GM12878 (cell line): ENCODE measurements around the gene PIGU. TPM values are rescaled to one million over a fixed set of nuclear protein-coding genes. Genes with fewer than 3 reads are reported as not detected.

Source experiments
- ATAC-seq: fragments of 200-7000 bp; cut with Tn5 transposase; 3 replicates; pipeline ENCODE4 v1.9.1; 2020; ENCODE audit warnings: mild to moderate bottlenecking, moderate library complexity
- BruUV-seq: library from RNA; stranded (reverse); fragments of 400-500 nt; replicated peaks from 2 replicates; lab custom pipeline; 2021; lab: Mats Ljungman, UMichigan
- CTCF ChIA-PET: fragments of 300-600 bp; sonication (Branson Sonifier 250); formaldehyde crosslinking; extraction: SDS; loops from one replicate; lab custom pipeline; 2021; ENCODE audit warnings: inconsistent platforms; lab: Yijun Ruan, JAX
- POLR2A ChIA-PET: fragments of 350-600 bp; formaldehyde crosslinking; extraction: SDS; loops from one replicate; lab custom pipeline; 2021; ENCODE audit warnings: inconsistent platforms; lab: Charles Lee
- RAD21 ChIA-PET: fragments of 300-600 bp; sonication (Branson Sonifier 250); formaldehyde crosslinking; loops from one replicate; lab custom pipeline; 2023; ENCODE audit warnings: antibody characterized with exemption; ENCODE audit not compliant: unreplicated experiment; lab: Charles Lee
- SMC1A ChIA-PET: fragments of 300-600 bp; sonication (Branson Sonifier 250); formaldehyde crosslinking; loops from one replicate; lab custom pipeline; 2023; ENCODE audit not compliant: unreplicated experiment, uncharacterized antibody; lab: Charles Lee
- DNase-seq: peaks from one replicate; pipeline ENCODE4 v3.0.0-alpha.2; 2011; ENCODE audit warnings: low read depth, low spot score
- FAIRE-seq: peaks from 3 replicates; lab custom pipeline; 2011; peaks lifted over from hg19 to GRCh38; lab: Jason Lieb, UNC
- H2AFZ ChIP-seq: 2 replicates; pipeline ENCODE4 v1.6.0; 2011; ENCODE audit warnings: low read depth, low read length, control low read depth; ENCODE audit not compliant: control insufficient read depth
- H3K27ac ChIP-seq: 2 replicates; pipeline ENCODE4 v1.5.1; 2011; ENCODE audit warnings: control low read depth; ENCODE audit not compliant: control insufficient read depth, insufficient read depth
- H3K27me3 ChIP-seq, 2 experiments: replicated peaks in 1 of 2; 2 replicates each; pipeline versions ENCODE4 v1.6.0 to v1.6.1; 2011; ENCODE audit warnings: low read length in 1 of 2; ENCODE audit not compliant: control insufficient read depth in 2 of 2, insufficient read depth in 2 of 2
- H3K36me3 ChIP-seq, 2 experiments: 2 replicates each; pipeline ENCODE4 v1.5.1; 2011; ENCODE audit warnings: low read length in 1 of 2; ENCODE audit not compliant: control insufficient read depth in 2 of 2, insufficient read depth in 2 of 2
- H3K4me1 ChIP-seq: 2 replicates; pipeline ENCODE4 v1.6.1; 2011; ENCODE audit warnings: mild to moderate bottlenecking, low read length, moderate library complexity, mixed read lengths; ENCODE audit not compliant: control insufficient read depth, insufficient read depth
- H3K4me2 ChIP-seq: 2 replicates; pipeline ENCODE4 v1.6.0; 2011; ENCODE audit warnings: control low read depth; ENCODE audit not compliant: control insufficient read depth, insufficient read depth
- H3K4me3 ChIP-seq: fragments of 200-600 bp; sonication (generic); 2 replicates; pipeline ENCODE4 v1.5.1; 2016
- H3K79me2 ChIP-seq: 2 replicates; pipeline ENCODE4 v1.6.0; 2011; ENCODE audit warnings: low read length; ENCODE audit not compliant: control insufficient read depth, insufficient read depth
- H3K9ac ChIP-seq: 2 replicates; pipeline ENCODE4 v1.8.0; 2011; ENCODE audit warnings: low read length, control low read depth, mixed read lengths; ENCODE audit not compliant: control insufficient read depth, insufficient read depth
- H3K9me3 ChIP-seq: replicated peaks from 3 replicates; pipeline ENCODE4 v1.5.1; 2011; ENCODE audit warnings: mild to moderate bottlenecking, low read length; ENCODE audit not compliant: control insufficient read depth, insufficient read depth
- H4K20me1 ChIP-seq: 2 replicates; pipeline ENCODE4 v1.6.0; 2011; ENCODE audit not compliant: control insufficient read depth, insufficient read depth
- CBX5 ChIP-seq: sonication (generic); IDR thresholded peaks from 2 replicates; pipeline ENCODE4 v1.6.1; 2016; ENCODE audit warnings: low read depth, moderate library complexity, mild to moderate bottlenecking, inconsistent platforms
- GABPA ChIP-seq: IDR thresholded peaks from 2 replicates; pipeline ENCODE4 v1.6.1; 2014; ENCODE audit warnings: antibody characterized with exemption, low read depth, mild to moderate bottlenecking, inconsistent platforms
- KAT2A ChIP-seq: conservative IDR thresholded peaks from 2 replicates; pipeline ENCODE4 v1.6.1; 2011; ENCODE audit warnings: low read depth, low read length; ENCODE audit not compliant: control insufficient read depth
- KLF5 ChIP-seq: fragments of 450-650 bp; IDR thresholded peaks from 2 replicates; pipeline ENCODE4 v1.6.1; 2014; ENCODE audit warnings: mild to moderate bottlenecking; ENCODE audit not compliant: partially characterized antibody
- MEF2A ChIP-seq: IDR thresholded peaks from 2 replicates; pipeline ENCODE4 v1.6.1; 2011; ENCODE audit warnings: low read depth, mild to moderate bottlenecking, low read length, moderate library complexity; ENCODE audit not compliant: insufficient read depth
- NBN ChIP-seq: fragments of 450-650 bp; IDR thresholded peaks from 2 replicates; pipeline ENCODE4 v1.6.1; 2016
- NFYA ChIP-seq: IDR thresholded peaks from 2 replicates; pipeline ENCODE4 v1.6.1; 2011; ENCODE audit warnings: low read depth, mild to moderate bottlenecking, low read length, improper control_type of control experiment, borderline replicate concordance
- POLR2A ChIP-seq: IDR thresholded peaks from 2 replicates; pipeline ENCODE4 v1.6.1; 2011; ENCODE audit warnings: low read depth, mild to moderate bottlenecking, low read length
- SP1 ChIP-seq: IDR thresholded peaks from one replicate; pipeline ENCODE4 v1.6.1; 2011; ENCODE audit warnings: low read depth, low read length
- WRNIP1 ChIP-seq: IDR thresholded peaks from 2 replicates; pipeline ENCODE4 v1.6.1; 2011; ENCODE audit warnings: low read depth, low read length, improper control_type of control experiment, borderline replicate concordance
- ZNF207 ChIP-seq: fragments of 450-650 bp; IDR thresholded peaks from 2 replicates; pipeline ENCODE4 v1.6.1; 2014; ENCODE audit warnings: antibody characterized with exemption, mild to moderate bottlenecking, borderline replicate concordance
- WGBS: methylation state at CpG from one replicate; pipeline ENCODE4 v1.1.6; 2016; ENCODE audit warnings: low lambda C conversion rate; ENCODE audit not compliant: insufficient replicate concordance, insufficient coverage; ENCODE audit errors: missing lambda C conversion rate; 5-methylcytosine and 5-hydroxymethylcytosine counted together
- in situ Hi-C: fragments of 300-500 bp; cut with MboI; formaldehyde crosslinking; loops from 9 replicates; pipeline ENCODE4 v1.14.3; 2018; ENCODE audit warnings: mixed read lengths
- intact Hi-C: fragments of 100-400 bp; cut with micrococcal nuclease; formaldehyde crosslinking; loops from one replicate; pipeline ENCODE4 v1.14.2; 2022; ENCODE audit not compliant: unreplicated experiment
- polyA plus RNA-seq, 11 experiments: library from polyadenylated mRNA; depleted of rRNA in 4 of 11; unstranded in 6 of 11; stranded (reverse) in 5 of 11; fragments of >200 nt; fragmentation: Nextera tagmentation in 4 of 11; fragmentation: Illumina TruSeq in 1 of 11; extraction: Ambion mirVana in 4 of 11; extraction: Trizol in 1 of 11; gene quantifications; 1 replicate in 1 of 11; 2 replicates in 10 of 11; pipeline versions ENCODE4 v1.2.1 to v1.2.3, GENCODE V29; 2011 to 2016; ENCODE audit warnings: inconsistent platforms in 2 of 11, missing spikeins in 2 of 11, low read depth in 1 of 11
- total RNA-seq, 4 experiments: library from RNA; depleted of rRNA in 3 of 4; stranded (reverse); fragments of >200 nt in 3 of 4; fragmentation: Illumina TruSeq in 1 of 4; extraction: Trizol in 1 of 4; gene quantifications; 2 replicates each; pipeline versions ENCODE4 v1.2.1 to v1.2.3, GENCODE V29; 2013 to 2021
- TF ChIP-seq, protein P1 (sequence below): IDR thresholded peaks from 2 replicates; pipeline ENCODE4 v1.6.1; 2012; ENCODE audit warnings: low read depth, low read length, improper control_type of control experiment

Gene PIGU
- total and polyA plus RNA-seq, 10 of the 15 experiments (the other 5 are each of a cell fraction or from before 2014, with no cell fraction given): 4.1 to 88.2 (median 25.0) TPM

DNA sequence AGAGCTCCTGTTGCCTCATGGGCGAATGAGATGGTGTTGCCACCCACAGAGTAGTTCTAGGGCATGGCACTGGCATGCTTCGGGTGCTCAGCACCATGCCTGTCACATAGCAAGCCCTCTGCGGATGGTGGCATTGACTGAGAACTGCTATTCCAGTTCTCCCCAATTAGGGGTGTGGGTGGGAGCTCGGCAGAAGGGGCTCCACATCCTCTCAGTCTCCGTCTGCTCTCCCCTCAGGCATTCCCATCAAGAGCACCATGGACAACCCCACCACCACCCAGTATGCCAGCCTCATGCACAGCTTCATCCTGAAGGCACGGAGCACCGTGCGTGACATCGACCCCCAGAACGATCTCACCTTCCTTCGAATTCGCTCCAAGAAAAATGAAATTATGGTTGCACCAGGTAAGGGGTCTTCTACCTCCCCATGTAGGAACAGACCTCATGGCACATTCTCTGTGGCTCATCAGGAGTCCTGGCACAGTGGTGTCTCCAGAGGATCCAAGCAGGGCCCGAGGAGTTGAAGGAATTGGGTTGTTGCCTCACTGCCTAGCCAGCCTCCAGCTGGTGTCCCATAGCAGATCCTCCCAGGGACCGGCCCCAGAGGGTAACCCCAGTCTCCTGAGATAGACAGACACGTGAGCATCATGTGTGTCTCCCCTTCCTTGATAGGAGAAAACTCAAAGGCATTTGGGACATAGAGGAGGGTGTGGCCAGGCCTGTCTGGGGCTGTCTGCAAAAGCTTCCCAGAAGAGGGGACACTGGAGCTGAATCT, 142.3 kb downstream of the PIGU start:
- RAD21 ChIA-PET: interaction anchor here (1.2 kb wide), 1 partner anchor 174 kb away, joined by 3 read pairs; no protein-coding TSS in a partner anchor
- H3K27me3 ChIP-seq: no peaks in the 10 kb centered on the region
- POLR2A ChIA-PET: no interaction called here
- CTCF ChIA-PET: interaction anchor here (0.6 to 1.7 kb wide), 3 partner anchors 57 to 231 kb away, joined by 3 to 4 read pairs (median 4); no protein-coding TSS in a partner anchor
- no peak overlapping the region for H3K4me3 ChIP-seq
- no peaks in the 10 kb centered on the region for H3K4me1 ChIP-seq
- intact Hi-C loops: loop anchor here (5.0 kb wide), 1 partner anchor 233 kb away; no protein-coding TSS in a partner anchor
- H3K27ac ChIP-seq: no peak overlapping the region
- no peak for FAIRE-seq
- SMC1A ChIA-PET: no interaction called here
- no peaks in the 10 kb centered on the region for H4K20me1 ChIP-seq
- no peak overlapping the region for H2AFZ ChIP-seq
- BruUV-seq: no TSS peak
- 83% methylated on average over 15 of the region's 15 CpGs for WGBS
- H3K9me3 ChIP-seq: no peaks in the 10 kb centered on the region
- DNase-seq: no peak
- TF ChIP-seq CBX5 (no peak), KAT2A (no peak), SP1 (no peak), NFYA (no peak), WRNIP1 (no peak), NBN (no peak), POLR2A (no peak), ZNF207 (no peak), KLF5 (no peak), GABPA (no peak), MEF2A (no peak)
- TF ChIP-seq, protein P1, sequence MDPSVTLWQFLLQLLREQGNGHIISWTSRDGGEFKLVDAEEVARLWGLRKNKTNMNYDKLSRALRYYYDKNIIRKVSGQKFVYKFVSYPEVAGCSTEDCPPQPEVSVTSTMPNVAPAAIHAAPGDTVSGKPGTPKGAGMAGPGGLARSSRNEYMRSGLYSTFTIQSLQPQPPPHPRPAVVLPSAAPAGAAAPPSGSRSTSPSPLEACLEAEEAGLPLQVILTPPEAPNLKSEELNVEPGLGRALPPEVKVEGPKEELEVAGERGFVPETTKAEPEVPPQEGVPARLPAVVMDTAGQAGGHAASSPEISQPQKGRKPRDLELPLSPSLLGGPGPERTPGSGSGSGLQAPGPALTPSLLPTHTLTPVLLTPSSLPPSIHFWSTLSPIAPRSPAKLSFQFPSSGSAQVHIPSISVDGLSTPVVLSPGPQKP: no peak
- H3K36me3 ChIP-seq: peaks cover 21 to 31% of the 10 kb centered on the region in 2 experiments
- no peaks in the 10 kb centered on the region for H3K79me2 ChIP-seq
- no peak overlapping the region for H3K9ac ChIP-seq
- no peak overlapping the region for H3K4me2 ChIP-seq
- ATAC-seq: no peak
- in situ Hi-C loops: loop anchor here (5.0 kb wide), 1 partner anchor 233 kb away; no protein-coding TSS in a partner anchor
